ENCODE data around the gene DLG2.
"Not testable (repeated sequence)": the region's sequence is repeated elsewhere in the genome, so short reads cannot be mapped to it uniquely, and the experiment has no call there.

The DLG2 gene

GRCh38 chr11:85229723-85230122 lies 397.4 kb downstream of the DLG2 start:
- DNase-seq (ENCODE audit: low read depth): not testable (repeated sequence)

GRCh38 chr11:85196968-85197367 lies 430.2 kb downstream of the DLG2 start:
- DNase-seq (ENCODE audit: low read depth): no peak

GRCh38 chr11:85195934-85196333 lies 431.2 kb downstream of the DLG2 start:
- no peak for DNase-seq (ENCODE audit: low read depth)

GRCh38 chr11:85187992-85188391 lies 439.2 kb downstream of the DLG2 start:
- DNase-seq (ENCODE audit: low read depth): no peak

GRCh38 chr11:85184721-85185120 lies 442.4 kb downstream of the DLG2 start:
- no peak for DNase-seq (ENCODE audit: low read depth)

GRCh38 chr11:85182441-85183387 lies 444.4 kb downstream of the DLG2 start:
- no peak for DNase-seq (ENCODE audit: low read depth)

- no peak for DNase-seq (ENCODE audit: low read depth)
These were observed 446.6 kb downstream of the DLG2 start for GRCh38 chr11:85180528-85180927.

GRCh38 chr11:85171648-85172257 lies 455.4 kb downstream of the DLG2 start:
- DNase-seq (ENCODE audit: low read depth): no peak

GRCh38 chr11:85170184-85170583 lies 457.0 kb downstream of the DLG2 start:
- DNase-seq (ENCODE audit: low read depth): no peak

GRCh38 chr11:85167471-85167870 lies 459.7 kb downstream of the DLG2 start:
- no peak for DNase-seq (ENCODE audit: low read depth)

- DNase-seq (ENCODE audit: low read depth): no peak
These were observed 460.1 kb downstream of the DLG2 start for GRCh38 chr11:85167038-85167437.

- DNase-seq (ENCODE audit: low read depth): no peak
These were observed 461.3 kb downstream of the DLG2 start for GRCh38 chr11:85165819-85166218.

GRCh38 chr11:85164743-85165142 lies 462.4 kb downstream of the DLG2 start:
- no peak for DNase-seq (ENCODE audit: low read depth)

- no peak for DNase-seq (ENCODE audit: low read depth)
These were observed 472.9 kb downstream of the DLG2 start for GRCh38 chr11:85154294-85154693.

GRCh38 chr11:85137597-85137996 lies 489.5 kb downstream of the DLG2 start:
- no peak for DNase-seq (ENCODE audit: low read depth)

- DNase-seq (ENCODE audit: low read depth): no peak
These were observed 493.5 kb downstream of the DLG2 start for GRCh38 chr11:85133636-85134035.

GRCh38 chr11:85132851-85133585 lies 494.1 kb downstream of the DLG2 start:
- no peak for DNase-seq (ENCODE audit: low read depth)

- no peak for DNase-seq (ENCODE audit: low read depth)
These were observed 499.8 kb downstream of the DLG2 start for GRCh38 chr11:85127349-85127748.

GRCh38 chr11:85123752-85124231 lies 503.4 kb downstream of the DLG2 start:
- DNase-seq (ENCODE audit: low read depth): no peak

GRCh38 chr11:85118151-85118550 lies 509.0 kb downstream of the DLG2 start:
- DNase-seq (ENCODE audit: low read depth): no peak

GRCh38 chr11:85115798-85116197 lies 511.3 kb downstream of the DLG2 start:
- no peak for DNase-seq (ENCODE audit: low read depth)

- no peak for DNase-seq (ENCODE audit: low read depth)
These were observed 512.4 kb downstream of the DLG2 start for GRCh38 chr11:85114786-85115185.

GRCh38 chr11:85110246-85110645 lies 516.9 kb downstream of the DLG2 start:
- DNase-seq (ENCODE audit: low read depth): not testable (repeated sequence)

Measured in activated gamma-delta T cell treated with anti-CD3 and anti-CD28 coated beads, Interleukin-2, amount 50 U/mL, for 16 hours (primary cell).